HG02870 (cell line): ENCODE results near the gene IFNA21.
"Not testable (repeated sequence)": the region's sequence is repeated elsewhere in the genome, so short reads cannot be mapped to it uniquely, and the experiment has no call there.

ENCODE experiments used
- ATAC-seq: cut with Tn5 transposase; IDR thresholded peaks from one replicate; pipeline ENCODE4 v1.9.1; 2021; ENCODE audit warnings: mild to moderate bottlenecking, moderate library complexity; ENCODE audit not compliant: unreplicated experiment

IFNA21 gene

DNA sequence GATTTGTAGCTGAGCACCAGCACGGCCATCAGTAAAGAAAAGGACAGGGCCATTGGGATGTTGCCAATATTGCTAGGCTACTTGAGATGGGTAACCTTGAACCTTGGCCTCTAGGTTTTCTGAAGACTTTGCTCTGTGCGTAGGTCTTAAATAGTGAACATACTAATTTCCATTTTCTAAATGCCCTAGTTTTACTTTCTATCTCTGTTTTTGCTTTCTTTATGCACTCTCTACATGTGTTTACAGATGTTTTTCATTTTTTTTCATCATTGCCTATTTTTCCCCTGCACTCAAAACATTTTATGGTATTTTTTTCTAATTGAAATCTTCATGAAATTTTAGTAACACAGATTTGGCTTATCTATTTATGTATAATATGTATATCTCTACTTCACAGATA, at the start of gene IFNA21:
IFNA21 (minus strand) TSS at position 101 of the 400 bp plus-strand sequence; CDS start at position 53, 48 bp downstream.
- ATAC-seq, result not testable (repeated sequence)

DNA sequence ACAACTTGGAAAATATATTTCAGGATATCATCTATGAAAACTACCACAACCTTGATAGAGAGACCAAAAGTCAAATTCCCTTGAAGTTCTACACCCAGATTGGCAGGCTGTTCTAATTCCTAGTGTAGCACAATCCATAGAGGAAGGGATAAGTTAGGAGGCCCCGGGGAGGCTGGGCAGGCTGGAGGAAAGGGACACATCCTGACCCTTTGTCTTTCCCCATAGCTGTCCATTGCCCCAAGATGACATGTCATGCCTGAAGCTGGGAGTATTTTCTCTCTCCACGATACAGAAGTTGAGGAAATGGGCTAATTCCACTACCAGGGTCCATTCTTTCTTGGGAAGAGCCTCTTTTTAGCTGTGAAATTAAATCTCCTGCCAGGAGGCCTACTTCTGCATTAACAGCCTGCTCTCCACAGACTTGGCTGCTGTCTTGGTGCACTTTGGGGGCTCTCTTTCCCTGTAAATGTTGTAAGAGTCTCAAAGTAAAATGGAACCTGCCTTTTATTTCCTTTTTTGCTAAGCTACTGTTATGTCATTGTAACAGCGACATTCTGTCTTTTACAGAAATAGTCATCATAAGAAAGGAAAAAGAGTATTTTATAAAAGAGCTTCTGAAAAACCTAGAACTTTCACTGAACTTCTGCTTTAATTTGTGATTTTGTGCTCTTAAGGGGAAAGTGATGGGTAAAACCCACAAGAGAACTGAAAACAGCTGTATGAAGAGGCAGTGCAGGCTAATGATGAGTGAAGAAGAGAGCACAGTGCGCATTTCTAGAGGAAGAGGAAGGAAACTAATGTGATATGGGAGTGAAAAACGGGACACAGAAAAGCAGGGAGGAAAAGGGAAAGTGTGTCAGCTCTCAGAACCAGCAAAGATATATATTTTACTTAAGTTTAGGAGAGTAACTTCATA, 47.2 kb upstream of the IFNA21 start:
- ATAC-seq, result peak; percentile 85

DNA sequence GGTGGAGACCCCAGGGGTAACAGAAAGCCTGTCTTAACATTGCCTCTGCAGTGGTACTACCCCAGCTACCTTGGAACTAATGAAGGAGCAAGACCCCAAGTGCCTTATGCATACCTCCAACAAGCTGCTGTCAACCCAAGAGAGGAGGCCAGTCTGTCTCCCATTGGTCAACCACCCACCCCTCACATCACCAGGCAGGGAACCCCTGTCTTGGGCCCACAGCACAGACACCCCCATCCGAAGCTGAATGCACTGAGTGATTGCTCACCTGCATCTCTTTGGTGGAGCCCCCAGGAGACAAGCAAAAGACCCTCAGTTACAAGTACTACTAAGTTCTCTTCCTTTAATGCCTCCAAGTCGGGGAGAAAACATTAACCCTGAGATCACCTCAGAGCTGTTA, 45.7 kb upstream of the IFNA21 start:
- not testable (repeated sequence) for ATAC-seq

DNA sequence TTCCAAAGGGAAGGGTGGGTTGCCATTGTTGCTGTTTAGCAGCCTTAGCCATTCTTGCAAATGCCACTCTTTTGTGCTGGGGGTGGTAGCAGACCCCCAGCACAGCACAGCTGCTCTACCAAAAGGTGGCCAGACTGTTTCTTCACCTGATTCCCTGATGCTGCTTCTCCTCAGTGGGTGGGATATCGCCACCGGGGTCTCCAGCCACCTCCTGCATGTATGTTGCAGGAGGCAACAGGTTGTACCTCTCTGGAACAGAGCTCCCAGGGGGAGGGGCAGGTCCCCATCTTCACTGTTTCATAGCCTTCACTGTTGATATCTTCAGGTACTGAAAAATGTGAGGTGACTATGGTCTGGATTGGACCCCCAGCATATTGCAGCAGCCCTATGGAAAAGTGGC, 44.3 kb upstream of the IFNA21 start:
- not testable (repeated sequence) for ATAC-seq

DNA sequence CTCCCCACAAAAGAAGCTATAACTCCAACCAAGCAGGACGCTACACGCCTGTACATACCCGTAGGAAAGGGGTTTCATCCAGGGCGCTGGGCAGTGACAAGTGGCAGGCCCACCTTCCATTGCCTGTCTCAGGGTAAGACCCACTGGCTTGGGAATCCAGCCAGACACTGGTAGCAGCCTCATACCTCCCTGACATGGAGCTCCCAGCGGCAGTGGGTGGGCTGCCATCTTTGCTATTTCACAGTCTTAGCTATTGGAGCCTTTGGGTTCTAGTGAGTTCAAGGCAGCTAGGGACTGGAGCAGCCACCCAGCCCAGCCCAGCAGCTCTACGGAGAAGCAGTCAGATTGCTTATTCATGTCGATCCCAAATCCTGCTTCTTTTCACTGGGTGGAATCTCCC, 43.9 kb upstream of the IFNA21 start:
- no peak for ATAC-seq

DNA sequence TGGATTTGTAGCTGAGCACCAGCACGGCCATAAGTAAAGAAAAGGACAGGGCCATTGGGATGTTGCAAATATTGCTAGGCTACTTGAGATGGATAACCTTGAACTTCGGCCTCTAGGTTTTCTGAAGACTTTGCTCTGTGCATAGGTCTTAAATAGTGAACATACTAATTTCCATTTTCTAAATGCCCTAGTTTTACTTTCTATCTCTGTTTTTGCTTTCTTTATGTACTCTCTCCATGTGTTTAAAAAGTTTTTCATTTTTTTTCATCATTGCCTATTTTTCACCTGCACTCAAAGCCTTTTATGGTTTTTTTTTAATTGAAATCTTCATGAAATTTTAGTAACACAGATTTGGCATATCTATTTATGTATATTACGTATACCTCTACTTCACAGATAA, 40.6 kb upstream of the IFNA21 start, which contains the start of gene IFNA10:
IFNA10 (minus strand) TSS at position 101 of the 400 bp plus-strand sequence; CDS start at position 55, 46 bp downstream.
- not testable (repeated sequence) for ATAC-seq

DNA sequence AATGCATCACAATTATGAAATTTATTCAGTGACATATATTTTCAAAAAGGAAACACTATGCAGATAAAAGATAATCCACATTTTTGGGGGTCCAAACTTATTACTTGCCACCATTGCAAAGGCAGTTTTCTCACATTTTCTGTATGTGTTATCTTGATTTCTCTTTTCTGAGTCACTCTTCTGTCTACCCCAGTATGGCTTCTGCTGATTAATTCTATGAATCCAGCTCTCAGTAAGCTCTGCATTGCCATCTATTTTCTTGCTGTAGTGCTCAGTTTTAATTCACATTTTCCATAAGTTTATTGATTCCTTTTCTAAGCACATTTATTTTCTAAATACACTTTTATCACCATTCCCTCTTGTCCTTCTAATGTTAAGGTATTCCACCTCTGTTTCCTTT, 38.7 kb upstream of the IFNA21 start:
- ATAC-seq, result no peak

DNA sequence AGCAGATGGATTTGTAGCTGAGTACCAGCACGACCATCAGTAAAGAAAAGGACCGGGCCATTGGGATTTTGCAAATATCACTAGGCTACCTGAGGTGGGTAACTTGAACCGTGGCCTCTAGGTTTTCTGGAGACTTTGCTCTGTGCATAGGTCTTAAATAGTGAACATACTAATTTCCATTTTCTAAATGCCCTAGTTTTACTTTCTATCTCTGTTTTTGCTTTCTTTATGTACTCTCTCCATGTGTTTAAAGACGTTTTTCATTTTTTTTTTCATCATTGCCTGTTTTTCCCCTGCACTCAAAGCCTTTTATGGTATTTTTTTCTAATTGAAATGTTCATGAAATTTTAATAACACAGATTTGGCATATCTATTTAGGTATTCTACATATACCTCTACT, 35.6 kb upstream of the IFNA21 start, which contains the start of gene IFNA7:
IFNA7 (minus strand) TSS at position 101 of the 400 bp plus-strand sequence; CDS start at position 61, 40 bp downstream.
- not testable (repeated sequence) for ATAC-seq

DNA sequence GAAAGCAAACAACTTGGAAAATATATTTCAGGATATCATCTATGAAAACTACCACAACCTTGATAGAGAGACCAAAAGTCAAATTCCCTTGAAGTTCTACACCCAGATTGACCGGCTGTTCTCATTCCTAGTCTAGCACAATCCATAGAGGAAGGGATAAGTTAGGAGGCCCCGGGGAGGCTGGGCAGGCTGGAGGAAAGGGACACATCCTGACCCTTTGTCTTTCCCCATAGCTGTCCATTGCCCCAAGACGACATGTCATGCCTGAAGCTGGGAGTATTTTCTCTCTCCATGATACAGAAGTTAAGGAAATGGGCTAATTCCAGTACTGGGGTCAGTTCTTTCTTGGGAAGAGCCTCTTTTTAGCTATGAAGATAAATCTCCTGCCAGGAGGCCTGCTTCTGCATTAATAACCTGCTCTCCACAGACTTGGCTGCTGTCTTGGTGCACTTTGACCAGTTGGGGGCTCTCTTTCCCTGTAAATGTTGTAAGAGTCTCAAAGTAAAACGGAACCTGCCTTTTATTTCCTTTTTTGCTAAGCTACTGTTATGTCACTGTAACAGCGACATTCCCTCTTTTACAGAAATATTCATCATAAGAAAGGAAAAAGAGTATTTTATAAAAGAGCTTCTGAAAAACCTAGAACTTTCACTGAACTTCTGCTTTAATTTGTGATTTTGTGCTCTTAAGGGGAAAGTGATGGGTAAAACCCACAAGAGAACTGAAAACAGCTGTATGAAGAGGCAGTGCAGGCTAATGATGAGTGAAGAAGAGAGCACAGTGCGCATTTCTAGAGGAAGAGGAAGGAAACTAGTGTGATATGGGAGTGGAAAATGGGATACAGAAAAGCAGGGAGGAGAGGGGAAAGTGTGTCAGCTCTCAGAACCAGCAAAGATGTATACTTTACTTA, 28.7 kb upstream of the IFNA21 start:
- ATAC-seq, result peak; percentile 93

DNA sequence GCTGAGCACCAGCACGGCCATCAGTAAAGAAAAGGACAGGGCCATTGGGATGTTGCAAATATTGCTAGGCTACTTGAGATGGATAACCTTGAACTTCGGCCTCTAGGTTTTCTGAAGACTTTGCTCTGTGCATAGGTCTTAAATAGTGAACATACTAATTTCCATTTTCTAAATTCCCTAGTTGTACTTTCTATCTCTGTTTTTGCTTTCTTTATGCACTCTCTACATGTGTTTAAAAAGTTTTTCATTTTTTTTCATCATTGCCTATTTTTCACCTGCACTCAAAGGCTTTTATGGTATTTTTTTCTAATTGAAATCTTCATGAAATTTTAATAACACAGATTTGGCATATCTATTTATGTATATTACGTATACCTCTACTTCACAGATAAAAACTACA, 21.0 kb upstream of the IFNA21 start, which contains the start of gene IFNA4:
IFNA4 (minus strand) TSS at position 101 of the 400 bp plus-strand sequence; CDS start at position 45, 56 bp downstream.
- not testable (repeated sequence) for ATAC-seq

DNA sequence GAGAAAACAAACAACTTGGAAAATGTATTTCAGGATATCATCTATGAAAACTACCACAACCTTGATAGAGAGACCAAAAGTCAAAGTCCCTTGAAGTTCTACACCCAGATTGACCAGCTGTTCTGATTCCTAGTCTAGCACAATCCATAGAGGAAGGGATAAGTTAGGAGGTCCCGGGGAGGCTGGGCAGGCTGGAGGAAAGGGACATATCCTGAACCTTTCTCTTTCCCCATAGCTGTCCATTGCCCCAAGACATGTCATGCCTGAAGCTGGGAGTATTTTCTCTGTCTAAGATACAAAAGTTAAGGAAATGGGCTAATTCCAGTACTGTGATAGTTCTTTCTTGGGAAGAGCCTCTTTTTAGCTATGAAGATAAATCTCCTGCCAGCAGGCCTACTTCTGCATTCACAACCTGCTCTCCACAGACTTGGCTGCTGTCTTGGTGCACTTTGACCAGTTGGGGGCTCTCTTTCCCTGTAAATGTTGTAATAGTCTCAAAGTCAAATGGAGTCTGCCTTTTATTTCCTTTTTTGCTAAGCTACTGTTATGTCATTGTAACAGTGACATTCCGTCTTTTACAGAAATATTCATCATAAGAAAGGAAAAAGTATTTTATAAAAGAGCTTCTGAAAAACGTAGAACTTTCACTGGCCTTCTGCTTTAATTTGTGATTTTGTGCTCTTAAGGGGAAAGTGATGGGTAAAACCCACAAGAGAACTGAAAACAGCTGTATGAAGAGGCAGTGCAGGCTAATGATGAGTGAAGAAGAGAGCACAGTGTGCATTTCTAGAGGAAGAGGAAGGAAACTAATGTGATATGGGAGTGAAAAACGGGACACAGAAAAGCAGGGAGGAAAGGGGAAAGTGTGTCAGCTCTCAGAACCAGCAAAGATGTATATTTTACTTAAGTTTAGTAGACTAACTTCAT, 16.6 kb upstream of the IFNA21 start:
- peak; percentile 95 for ATAC-seq

DNA sequence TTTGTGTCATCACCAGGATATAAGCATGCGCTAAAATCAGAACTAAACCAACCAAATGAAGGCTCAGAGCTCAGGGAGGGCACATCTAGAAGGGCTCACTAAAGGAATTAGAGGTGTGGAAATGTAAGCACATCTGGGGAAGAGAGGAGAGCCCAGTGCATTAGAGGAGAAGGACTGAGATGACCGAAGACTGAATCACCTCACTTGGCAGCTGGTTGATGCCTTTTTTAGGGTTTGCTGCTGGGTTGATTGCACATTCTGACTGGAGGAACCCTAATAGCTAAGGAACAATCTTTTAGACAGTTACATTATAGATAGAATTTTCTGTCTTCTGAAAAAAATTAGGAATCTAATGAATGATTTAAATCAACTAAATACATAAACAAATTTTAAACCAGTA, 8.2 kb upstream of the IFNA21 start:
- no peak for ATAC-seq

DNA sequence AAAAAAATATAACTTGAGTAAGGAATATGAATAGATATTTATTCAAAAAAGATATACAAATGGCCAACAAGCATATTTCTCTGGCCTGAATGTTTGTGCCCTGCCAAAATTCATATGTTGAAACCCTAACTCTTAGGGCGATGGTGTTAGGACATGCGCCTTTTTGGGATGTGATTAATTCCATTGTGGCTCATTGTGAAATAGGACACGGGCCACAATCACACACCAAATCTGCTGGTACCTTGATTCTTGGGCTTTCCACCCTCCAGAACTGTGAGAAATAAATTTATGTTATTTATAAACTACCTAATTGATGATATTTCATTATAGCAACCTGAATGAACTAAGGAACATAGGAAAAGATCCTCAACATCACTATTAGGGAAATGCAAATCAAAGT, 5.7 kb upstream of the IFNA21 start:
- no peak for ATAC-seq

DNA sequence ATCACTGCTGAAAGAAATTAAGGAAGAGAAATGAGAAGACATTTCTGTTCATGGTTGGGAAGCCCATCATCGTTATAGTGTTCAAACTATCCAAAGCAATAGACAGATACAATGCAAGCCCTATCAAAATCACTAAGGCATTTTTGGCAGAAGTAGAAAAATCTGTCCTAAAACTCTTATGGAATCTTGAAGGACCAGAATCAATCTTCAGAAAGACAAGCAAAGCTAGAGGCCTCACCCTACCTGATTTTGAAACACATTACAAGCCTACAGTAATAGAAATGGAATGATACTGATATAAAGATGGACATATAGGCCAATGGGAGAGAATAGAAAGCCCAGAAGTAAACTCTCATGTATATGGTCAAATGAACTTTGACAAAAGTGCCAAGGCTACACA, 4.9 kb upstream of the IFNA21 start:
- no peak for ATAC-seq

DNA sequence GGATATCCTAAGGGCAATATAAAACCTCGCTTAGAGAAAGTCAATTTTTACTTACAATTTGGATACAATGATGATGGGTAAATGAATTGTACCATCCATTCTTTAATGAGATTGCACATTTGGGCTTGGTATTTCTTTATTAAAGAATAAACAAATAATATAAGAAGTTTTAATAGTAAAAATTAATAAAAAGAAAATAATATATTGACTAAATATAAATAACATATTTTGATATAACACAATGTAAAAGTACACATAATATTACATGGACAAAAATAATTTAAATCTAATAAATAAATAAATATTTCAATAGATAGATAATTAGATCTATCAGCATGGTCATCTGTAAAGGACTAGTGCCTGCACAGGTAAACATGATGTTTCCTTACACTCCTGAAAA, 944 bp downstream of the IFNA21 start:
- ATAC-seq, result no peak

DNA sequence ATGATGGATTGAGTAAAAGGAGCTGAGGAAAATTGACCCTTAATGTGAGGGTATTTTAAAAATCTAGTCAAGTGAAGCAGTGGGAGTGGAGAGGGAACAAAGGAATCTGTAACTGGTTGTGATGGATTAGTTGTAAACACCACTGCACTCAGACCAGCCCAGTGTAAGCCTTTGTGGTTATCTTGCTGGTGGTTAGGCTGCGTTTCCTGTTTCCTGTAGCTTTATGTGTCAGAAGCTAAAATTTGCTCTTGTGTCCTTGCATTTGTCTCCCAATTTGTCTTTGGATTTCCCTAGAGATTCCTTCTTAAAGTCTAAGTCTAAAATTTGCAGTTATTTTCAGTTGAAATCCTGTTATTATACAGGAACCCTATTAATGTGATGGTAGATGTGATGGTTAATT, 6.3 kb downstream of the IFNA21 start:
- peak; percentile 88 for ATAC-seq

DNA sequence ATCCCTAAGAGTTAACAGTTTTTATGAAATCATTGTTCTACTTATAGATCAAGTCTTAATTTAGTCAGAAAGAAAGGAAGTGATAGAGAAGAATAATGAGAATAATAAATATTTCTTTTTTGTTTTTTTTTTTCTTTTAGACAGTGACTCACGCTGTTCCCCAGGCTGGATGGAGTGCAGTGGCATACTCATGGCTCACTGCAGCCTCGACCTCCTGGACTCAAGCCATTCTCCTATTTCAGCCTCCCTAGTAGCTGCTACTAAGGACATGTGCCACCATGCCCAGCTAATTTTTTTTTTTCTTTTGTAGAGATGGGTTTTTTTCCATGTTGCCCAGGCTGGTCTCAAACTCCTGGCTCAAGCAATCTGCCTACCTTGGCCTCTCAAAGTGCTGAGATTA, 11.0 kb downstream of the IFNA21 start:
- no peak for ATAC-seq

DNA sequence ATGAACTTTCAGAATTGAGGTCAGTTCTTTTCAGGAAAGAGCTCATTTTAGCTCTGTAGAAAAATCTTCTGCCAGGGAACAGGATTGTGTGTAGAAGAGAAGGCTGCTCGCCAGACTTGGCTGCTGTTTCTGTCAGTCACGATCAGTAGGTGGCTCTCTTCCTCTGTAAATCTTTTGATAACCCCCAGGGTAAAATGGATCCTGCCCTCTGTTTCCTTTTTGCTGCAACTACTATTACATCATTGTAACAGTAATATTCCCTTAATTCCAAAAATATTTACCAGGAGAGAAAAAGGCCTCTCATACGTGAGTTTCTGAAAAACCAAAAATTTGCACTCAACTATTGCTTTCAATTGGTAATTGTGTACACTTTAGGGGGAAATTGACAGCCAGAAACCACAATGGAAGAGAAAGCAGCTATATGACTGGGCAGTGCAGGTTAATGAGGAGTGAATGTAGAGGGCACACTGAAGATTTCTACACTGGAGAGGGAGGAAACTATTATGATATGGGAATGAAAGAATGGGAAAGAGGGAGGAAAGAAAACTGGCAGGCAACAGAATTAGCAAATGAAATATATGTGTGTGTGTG, 12.3 kb downstream of the IFNA21 start:
- peak; percentile 68 for ATAC-seq

DNA sequence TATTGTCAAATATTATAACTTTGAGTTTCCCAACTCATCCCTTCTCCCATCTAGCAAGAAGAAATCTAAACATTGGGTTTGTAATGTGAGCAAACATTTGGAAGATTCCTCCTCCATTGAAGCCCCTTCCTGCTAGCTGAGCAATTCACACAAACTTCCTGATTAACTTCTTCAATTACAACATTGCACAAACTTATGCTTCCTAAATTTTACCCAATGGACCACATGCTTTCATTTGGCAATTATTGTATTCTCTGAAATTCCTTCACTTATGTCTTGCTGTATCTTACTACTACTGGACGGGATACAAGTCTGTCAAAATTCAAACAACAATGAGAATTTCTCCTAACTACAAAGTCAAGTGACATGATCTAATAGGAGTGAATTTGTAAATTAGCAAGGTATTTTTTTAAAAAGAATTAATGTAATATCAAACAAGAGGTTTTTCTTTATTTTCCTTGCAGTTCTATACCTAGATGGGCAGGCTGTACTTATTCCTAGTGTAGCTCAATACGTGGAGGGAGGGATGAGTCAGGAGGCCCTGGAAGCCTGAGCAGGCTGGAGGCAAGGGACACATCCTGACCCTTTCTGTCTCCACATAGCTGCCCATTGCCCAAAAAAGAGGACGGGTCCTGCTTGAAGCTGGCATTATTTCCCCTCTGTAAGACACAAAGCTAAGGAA, 13.0 kb downstream of the IFNA21 start:
- ATAC-seq, result peak; percentile 14
